Mononuclear cell (primary cell): ENCODE data around the gene CSRNP3. TPM values are rescaled to one million over a fixed set of nuclear protein-coding genes. Genes with fewer than 3 reads are reported as not detected.

Experiments used
- H3K27me3 ChIP-seq: 2 replicates; pipeline ENCODE4 v1.6.0; 2011; ENCODE audit warnings: low read length, control low read depth; ENCODE audit not compliant: insufficient read depth
- H3K4me1 ChIP-seq: 2 replicates; pipeline ENCODE4 v1.5.1; 2011; ENCODE audit warnings: mild to moderate bottlenecking, low read length, control low read depth; ENCODE audit not compliant: insufficient read depth
- H3K4me3 ChIP-seq: 2 replicates; pipeline ENCODE4 v1.5.1; 2011; ENCODE audit warnings: mild to moderate bottlenecking, low read length, moderate library complexity
- H3K9me3 ChIP-seq: 2 replicates; pipeline ENCODE4 v1.5.1; 2011; ENCODE audit warnings: low read depth, mild to moderate bottlenecking, control low read depth, low read length
- total RNA-seq: library from RNA; depleted of rRNA; stranded (reverse); fragments of >200 nt; gene quantifications from one replicate; pipeline ENCODE4 v1.2.3, GENCODE V29; 2012

CSRNP3 gene
- total RNA-seq: under 0.01 TPM

DNA sequence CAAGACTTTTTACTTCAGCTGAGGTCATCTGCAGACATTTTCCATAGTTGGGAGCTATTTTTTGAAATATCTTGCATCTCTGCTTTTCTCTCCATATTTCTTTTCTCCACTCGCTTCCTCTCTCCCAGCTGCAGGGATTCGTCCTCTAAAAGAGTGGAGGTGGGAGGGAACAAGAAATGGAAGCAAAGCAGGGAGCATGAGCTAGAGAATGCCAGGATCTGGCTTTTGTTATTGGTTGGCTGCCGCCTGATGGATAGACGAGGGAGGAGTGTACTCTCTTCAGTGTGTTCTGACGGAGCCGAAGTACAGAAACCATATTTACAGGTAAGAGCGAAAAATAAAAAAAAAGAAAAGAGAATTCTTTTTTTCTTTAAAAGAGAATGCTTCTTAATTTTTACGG lies at the start of gene CSRNP3:
CSRNP3 (plus strand) TSS at position 282 of the 400 bp plus-strand sequence. CDS start 125,368 bp downstream, outside the sequence.
- Histone ChIP-seq H3K27me3 (no peaks in the 10 kb centered on the region), H3K4me1 (no peaks in the 10 kb centered on the region), H3K4me3 (no peak within 1 kb of the TSS), H3K9me3 (no peaks in the 10 kb centered on the region)

DNA sequence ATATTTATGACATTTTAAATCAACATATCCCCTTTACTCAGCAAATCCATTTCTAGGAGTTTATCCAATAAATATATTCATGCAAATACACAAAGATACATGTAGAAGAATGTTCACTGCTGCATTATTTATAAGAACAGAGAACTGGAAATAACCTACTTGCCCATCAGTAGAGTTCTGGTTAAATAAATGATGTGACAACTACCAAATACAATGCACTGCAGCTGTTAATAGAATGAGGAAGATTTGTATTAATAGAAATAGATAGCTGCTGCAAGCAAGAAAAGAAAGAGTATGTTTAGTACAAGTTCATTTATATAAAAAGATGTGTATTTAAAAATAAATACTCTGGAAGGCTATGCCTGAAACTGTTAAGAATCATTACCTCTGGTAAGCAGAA lies 49.3 kb upstream of the CSRNP3 start:
- Histone ChIP-seq H3K27me3 (no peaks in the 10 kb centered on the region), H3K9me3 (no peaks in the 10 kb centered on the region), H3K4me3 (no peak overlapping the region), H3K4me1 (no peaks in the 10 kb centered on the region)

- H3K4me1 ChIP-seq: no peaks in the 10 kb centered on the region
- no peaks in the 10 kb centered on the region for H3K27me3 ChIP-seq
- H3K9me3 ChIP-seq: no peaks in the 10 kb centered on the region
- no peak overlapping the region for H3K4me3 ChIP-seq
Measured at GRCh38 chr2:165423081-165423480, 46.4 kb upstream of the CSRNP3 start.

GRCh38 chr2:165425556-165425955 lies 43.9 kb upstream of the CSRNP3 start:
- H3K4me1 ChIP-seq: no peaks in the 10 kb centered on the region
- H3K9me3 ChIP-seq: no peaks in the 10 kb centered on the region
- H3K27me3 ChIP-seq: no peaks in the 10 kb centered on the region
- H3K4me3 ChIP-seq: no peak overlapping the region

DNA sequence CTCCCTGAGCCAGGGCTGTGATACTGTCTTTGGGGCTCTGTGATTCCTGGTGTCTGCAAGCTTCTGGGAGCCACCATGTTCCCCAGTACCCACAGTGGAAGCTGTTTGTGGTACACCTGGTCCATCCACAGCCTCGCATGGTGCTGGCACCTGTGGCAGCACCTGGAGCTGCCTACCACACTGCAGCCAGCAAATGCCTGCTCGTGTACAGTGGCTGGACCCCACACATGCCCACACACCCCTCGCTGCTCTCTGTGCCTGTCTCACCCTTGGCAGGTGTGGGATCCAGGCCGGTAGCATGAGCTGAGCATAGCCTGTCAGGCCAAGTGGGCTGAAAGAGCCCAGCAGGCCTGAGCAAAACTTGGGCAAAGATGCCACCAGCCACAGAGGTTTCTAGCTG lies 41.8 kb upstream of the CSRNP3 start:
- no peak overlapping the region for H3K4me3 ChIP-seq
- no peaks in the 10 kb centered on the region for H3K4me1 ChIP-seq
- H3K9me3 ChIP-seq: no peaks in the 10 kb centered on the region
- no peaks in the 10 kb centered on the region for H3K27me3 ChIP-seq

- Histone ChIP-seq H3K9me3 (no peaks in the 10 kb centered on the region), H3K4me3 (no peak overlapping the region), H3K27me3 (no peaks in the 10 kb centered on the region), H3K4me1 (no peaks in the 10 kb centered on the region)
Measured at GRCh38 chr2:165428926-165429325, 40.6 kb upstream of the CSRNP3 start.

GRCh38 chr2:165431014-165431413 lies 38.5 kb upstream of the CSRNP3 start:
- no peaks in the 10 kb centered on the region for H3K9me3 ChIP-seq
- no peaks in the 10 kb centered on the region for H3K27me3 ChIP-seq
- H3K4me1 ChIP-seq: no peaks in the 10 kb centered on the region

DNA sequence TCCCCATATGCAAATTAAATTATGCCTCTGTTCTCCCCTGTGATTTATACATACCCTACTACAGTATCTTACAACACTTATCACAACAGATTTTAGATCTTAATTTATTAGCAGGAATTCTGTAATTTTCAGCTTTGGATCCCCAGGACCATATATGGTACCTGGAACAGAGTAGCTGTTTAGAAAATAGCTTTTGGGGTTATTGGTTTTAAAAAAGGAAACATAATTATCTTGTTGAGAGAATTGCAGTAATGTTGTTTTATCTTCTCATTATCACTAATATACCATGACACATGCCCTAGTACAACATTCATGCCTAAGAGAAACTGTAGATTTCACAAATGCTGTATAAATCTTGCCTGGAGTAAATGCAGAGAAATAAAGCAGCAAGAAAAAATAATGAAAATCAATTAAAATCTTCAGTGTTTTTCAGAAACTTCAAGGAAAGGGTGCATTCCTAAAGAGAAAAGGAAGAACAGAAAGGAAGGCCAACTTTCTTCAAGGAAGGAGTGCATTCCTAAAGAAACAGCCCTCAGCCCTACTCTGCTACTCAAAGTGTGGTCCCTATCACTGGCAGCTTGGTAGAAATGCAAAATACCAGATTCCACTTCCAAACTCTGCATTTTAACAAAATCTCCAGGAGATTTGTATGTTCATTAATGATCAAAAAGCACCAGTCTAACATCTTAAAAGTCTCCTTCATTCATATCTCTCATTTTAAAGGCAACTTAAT lies 37.1 kb upstream of the CSRNP3 start:
- Histone ChIP-seq H3K9me3 (no peaks in the 10 kb centered on the region), H3K27me3 (no peaks in the 10 kb centered on the region), H3K4me3 (no peak overlapping the region), H3K4me1 (no peaks in the 10 kb centered on the region)

More at GRCh38 chr2:165431014-165431413, 38.5 kb upstream of the CSRNP3 start:
- H3K4me3 ChIP-seq: no peak overlapping the region

DNA sequence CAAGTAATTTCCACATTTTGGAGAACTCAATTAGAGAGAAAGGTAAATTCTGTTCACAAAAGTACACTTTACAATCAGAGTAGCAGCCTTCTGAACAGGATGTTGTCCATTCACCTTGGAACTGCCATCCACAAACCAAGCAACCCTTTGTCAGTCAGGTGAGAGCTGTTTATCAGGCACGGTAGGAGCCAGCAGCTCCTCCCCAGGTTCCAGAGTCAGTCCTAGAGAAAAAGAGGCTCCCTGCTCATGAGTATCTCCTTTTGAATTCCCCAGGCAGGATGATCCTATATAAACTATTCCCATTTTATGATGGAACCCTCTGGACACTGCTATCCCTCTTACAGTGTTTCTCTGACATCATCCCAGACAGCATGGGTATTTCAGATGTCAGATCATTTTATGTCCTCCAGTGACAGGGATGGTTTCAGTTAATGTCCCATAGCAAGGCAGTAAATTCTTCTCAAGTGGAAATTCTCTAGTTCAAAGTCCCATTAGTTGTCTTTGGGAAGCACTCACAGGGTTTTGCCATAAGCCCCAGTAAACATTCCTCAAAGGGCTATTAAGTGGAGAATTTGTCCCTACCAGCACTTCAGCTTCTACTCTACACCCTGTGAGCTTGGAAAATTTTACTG lies 34.5 kb upstream of the CSRNP3 start:
- H3K4me1 ChIP-seq: no peaks in the 10 kb centered on the region
- no peak overlapping the region for H3K4me3 ChIP-seq
- no peaks in the 10 kb centered on the region for H3K9me3 ChIP-seq
- H3K27me3 ChIP-seq: no peaks in the 10 kb centered on the region

DNA sequence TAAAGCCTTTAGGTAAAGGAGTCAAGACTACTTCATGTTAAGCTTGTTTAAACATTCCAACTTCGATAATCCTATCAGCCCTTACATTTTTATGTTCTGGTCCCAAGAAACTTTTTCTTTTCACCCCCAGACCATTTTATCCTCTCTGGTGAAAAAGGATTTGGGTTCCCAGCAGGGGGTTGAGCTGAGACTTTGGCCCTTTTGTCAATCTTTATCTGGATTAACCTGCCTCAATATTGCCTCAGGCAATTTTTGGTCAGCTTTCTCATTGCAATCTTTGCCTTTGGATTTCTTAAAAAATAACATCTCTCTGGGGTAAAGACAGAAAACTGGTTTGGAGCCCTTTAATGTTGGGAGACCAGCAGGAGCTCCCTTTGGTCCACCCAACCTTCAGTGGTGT lies 33.9 kb upstream of the CSRNP3 start:
- H3K9me3 ChIP-seq: no peaks in the 10 kb centered on the region
- no peaks in the 10 kb centered on the region for H3K4me1 ChIP-seq
- no peak overlapping the region for H3K4me3 ChIP-seq
- no peaks in the 10 kb centered on the region for H3K27me3 ChIP-seq

- Histone ChIP-seq H3K27me3 (no peaks in the 10 kb centered on the region), H3K9me3 (no peaks in the 10 kb centered on the region), H3K4me1 (no peaks in the 10 kb centered on the region), H3K4me3 (no peak overlapping the region)
Measured at GRCh38 chr2:165436559-165436958, 32.9 kb upstream of the CSRNP3 start.

DNA sequence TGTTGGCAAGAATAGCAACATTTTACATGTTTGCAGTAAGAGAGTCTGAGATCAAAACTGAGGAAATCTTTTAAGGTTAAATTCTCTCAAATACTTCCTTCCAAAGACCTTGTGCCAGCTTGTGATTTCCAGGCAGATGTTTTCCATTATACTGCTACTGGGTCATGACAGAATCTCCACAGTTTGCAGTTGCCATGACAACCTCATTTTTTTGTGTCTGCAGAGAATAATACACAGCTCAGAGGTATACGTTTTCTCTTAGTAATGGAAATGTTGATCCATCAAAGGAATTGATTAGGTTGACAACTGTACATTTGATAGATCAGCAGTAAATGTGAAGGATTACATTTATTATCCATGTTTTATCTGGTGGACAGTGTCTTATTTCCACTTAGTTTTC lies 29.1 kb upstream of the CSRNP3 start:
- Histone ChIP-seq H3K4me3 (no peak overlapping the region), H3K4me1 (no peaks in the 10 kb centered on the region), H3K9me3 (no peaks in the 10 kb centered on the region), H3K27me3 (no peaks in the 10 kb centered on the region)

GRCh38 chr2:165443511-165443910 lies 26.0 kb upstream of the CSRNP3 start:
- Histone ChIP-seq H3K27me3 (no peaks in the 10 kb centered on the region), H3K4me1 (no peaks in the 10 kb centered on the region), H3K9me3 (no peaks in the 10 kb centered on the region)

DNA sequence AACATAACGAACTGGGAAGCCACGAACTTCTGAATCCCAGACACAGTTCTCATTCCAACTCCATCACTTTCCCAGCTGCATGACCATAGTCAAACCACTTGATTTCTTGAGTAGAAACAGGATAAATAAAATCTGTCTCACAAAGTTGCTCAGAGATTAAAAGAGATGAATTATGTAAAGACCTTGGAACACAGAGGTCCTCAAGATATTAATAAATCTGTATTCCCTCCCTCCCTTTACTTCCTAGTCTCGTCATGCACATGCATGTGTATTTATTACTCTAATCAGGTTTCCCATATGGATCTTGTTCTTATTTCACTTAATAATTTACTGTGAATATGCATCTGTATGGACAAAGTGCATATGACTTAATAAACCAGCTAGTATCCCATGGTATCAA lies 21.1 kb upstream of the CSRNP3 start:
- Histone ChIP-seq H3K27me3 (no peaks in the 10 kb centered on the region), H3K4me1 (no peaks in the 10 kb centered on the region), H3K4me3 (no peak overlapping the region), H3K9me3 (no peaks in the 10 kb centered on the region)

More at GRCh38 chr2:165443511-165443910, 26.0 kb upstream of the CSRNP3 start:
- no peak overlapping the region for H3K4me3 ChIP-seq

- Histone ChIP-seq H3K27me3 (no peaks in the 10 kb centered on the region), H3K9me3 (no peaks in the 10 kb centered on the region), H3K4me1 (no peaks in the 10 kb centered on the region), H3K4me3 (no peak overlapping the region)
Measured at GRCh38 chr2:165450156-165450555, 19.3 kb upstream of the CSRNP3 start.

- Histone ChIP-seq H3K27me3 (no peaks in the 10 kb centered on the region), H3K4me1 (no peaks in the 10 kb centered on the region), H3K4me3 (no peak overlapping the region), H3K9me3 (no peaks in the 10 kb centered on the region)
Measured at GRCh38 chr2:165452327-165452726, 17.2 kb upstream of the CSRNP3 start.
